ENCODE data around the gene SKI. TPM values are rescaled to one million over a fixed set of nuclear protein-coding genes. Genes with fewer than 3 reads are reported as not detected.

The SKI gene
- total and polyA plus RNA-seq, 2 of the 4 experiments (the other 2 are of a cell fraction): 2.3 to 20.1 TPM

GRCh38 chr1:2316451-2316961, 88.4 kb downstream of the SKI start:
- Histone ChIP-seq H3K4ac (ENCODE audit: low read depth, low read length) (peak overlapping the region; percentile 55), H2BK20ac (ENCODE audit: low read depth, low read length) (no peak overlapping the region), H3K27me3 (ENCODE audit: control insufficient read depth, insufficient read depth, low read length) (no peaks in the 10 kb centered on the region), H3K9me3 (ENCODE audit: control insufficient read depth, insufficient read depth, low read length) (no peaks in the 10 kb centered on the region), H3K79me1 (ENCODE audit: low read depth in 1 of 2, low read length in 2 of 2) (peaks cover 0 to 23% of the 10 kb centered on the region in 2 experiments; a peak in 1 of 4 replicates), H4K5ac (ENCODE audit: low read depth, low read length) (peak overlapping the region; percentile 39), H2BK120ac (ENCODE audit: low read depth, low read length) (peak overlapping the region; percentile 10; the same call in 1 of the 2 replicates), H2AK9ac (replicated peaks; ENCODE audit: low read depth, low read length, poor library complexity) (peak overlapping the region; percentile 53), H3K4me1 (ENCODE audit: control insufficient read depth, insufficient read depth, low read length) (peaks cover 30% of the 10 kb centered on the region), H3K18ac (ENCODE audit: low read depth, low read length) (no peak overlapping the region; the same call in 1 of the 2 replicates), H3K27ac (ENCODE audit: insufficient read depth, low read length) (peak overlapping the region; percentile 29; the same call in 1 of the 2 replicates), H4K91ac (ENCODE audit: insufficient read depth, low read depth, low read length) (peak overlapping the region; percentile 53; the same call in 1 of the 2 replicates), H2AK5ac (ENCODE audit: low read depth, low read length) (0 out of 2 replicates have a peak overlapping the region, but pooled peaks have one; percentile 72), H3K4me2 (ENCODE audit: low read depth, low read length) (no peak overlapping the region), H3K56ac (ENCODE audit: extremely low read depth, insufficient read depth, low read length) (no peak overlapping the region), H3K4me3 (ENCODE audit: insufficient read depth, low read depth, low read length) (no peak overlapping the region), H3K14ac (replicated peaks; ENCODE audit: low read depth, low read length) (no peak overlapping the region), H2BK15ac (ENCODE audit: low read depth, low read length) (no peak overlapping the region; the same call in 2 of the 3 replicates), H2AFZ (replicated peaks; ENCODE audit: low read length, poor library complexity) (peak overlapping the region; percentile 83), H4K8ac (ENCODE audit: low read depth in 2 of 2, low read length in 2 of 2) (peak overlapping the region in 1 of 2 experiments; percentile 70; a peak in 3 of 4 replicates), H3K36me3 (ENCODE audit: control insufficient read depth, insufficient read depth, low read length) (no peaks in the 10 kb centered on the region), H3K23ac (ENCODE audit: low read depth, low read length) (no peak overlapping the region), H4K20me1 (ENCODE audit: insufficient read depth, low read length) (0 out of 2 replicates have a peak, but pooled peaks cover 3% of the 10 kb centered on the region), H3K9me1 (ENCODE audit: insufficient read depth, low read length) (no peaks in the 10 kb centered on the region), H2BK5ac (ENCODE audit: low read depth, low read length, poor library complexity, severe bottlenecking) (peak overlapping the region; percentile 9), H3K9ac (ENCODE audit: low read depth, low read length) (no peak overlapping the region)
- ChIA-PET POLR2A (ENCODE audit: unreplicated experiment) (no interaction called here), CTCF (interaction anchor here (1.1 to 1.6 kb wide), 4 partner anchors 77 to 142 kb away, joined by 3 to 4 read pairs (median 4); partner anchors contain the start of gene FAAP20)
- dilution Hi-C loops (cut with HindIII; ENCODE audit: low sequenced_read_pairs, unreplicated experiment) (no loop called here), intact Hi-C loops (cut with micrococcal nuclease) (no loop called here), in situ Hi-C loops (cut with MboI; ENCODE audit: low sequenced_read_pairs) (no loop called here)
- TF ChIP-seq RFX5 (IDR thresholded peaks at IDR 0.05; ENCODE audit: low read depth, low read length) (no peak), CTCF (conservative IDR thresholded peaks at IDR 0.05; ENCODE audit: low read depth, low read length) (no peak), RAD21 (IDR thresholded peaks at IDR 0.05; ENCODE audit: low read length) (no peak), USF2 (IDR thresholded peaks at IDR 0.05; ENCODE audit: low read depth, low read length) (no peak), MAZ (IDR thresholded peaks at IDR 0.05; ENCODE audit: borderline replicate concordance, low read depth, low read length) (no peak)
- ATAC-seq (ENCODE audit: low read depth) (no peak), DNase-seq (peak; percentile 47)
- no TSS peak for BruUV-seq (replicated peaks)
- 71% methylated on average over 12 of the region's 16 CpGs; no CpG with 5 or more reads in 1 of the 2 experiments for WGBS, 2 experiments (ENCODE audit: extremely low coverage in 2 of 2, insufficient read length in 1 of 2)
